OCI-LY3 (cell line): ENCODE measurements around the gene APIP.

ENCODE experiments used
- H2AFZ ChIP-seq: fragments of 200-600, 300-600 bp; shearing (Covaris generic); 2 replicates; pipeline ENCODE4 v1.6.0; 2014; ENCODE audit warnings: antibody characterized with exemption, low read depth, low read length
- H3K27ac ChIP-seq: fragments of 200-600, 300-600 bp; sonication (generic); 2 replicates; pipeline ENCODE4 v1.5.1; 2014; ENCODE audit warnings: mild to moderate bottlenecking, low read length, moderate library complexity, mixed read lengths
- H3K27me3 ChIP-seq: fragments of 200-600, 300-600 bp; sonication (generic); 2 replicates; pipeline ENCODE4 v1.6.1; 2014; ENCODE audit warnings: low read depth, low read length, mixed read lengths
- H3K36me3 ChIP-seq: fragments of 200-600, 300-600 bp; sonication (generic); replicated peaks from 2 replicates; pipeline ENCODE3; 2014; ENCODE audit warnings: low read depth, low read length, mixed read lengths
- H3K4me1 ChIP-seq: fragments of 300-600, 200-600 bp; sonication (generic); 2 replicates; pipeline ENCODE4 v1.6.1; 2014; ENCODE audit warnings: low read length, mixed read lengths
- H3K4me2 ChIP-seq: fragments of 200-600, 300-600 bp; sonication (generic); 2 replicates; pipeline ENCODE4 v1.6.1; 2014; ENCODE audit warnings: low read length, mixed read lengths
- H3K4me3 ChIP-seq: fragments of 300-600, 200-600 bp; sonication (generic); 2 replicates; pipeline ENCODE4 v1.5.1; 2014; ENCODE audit warnings: antibody characterized with exemption, mild to moderate bottlenecking, low read length, moderate library complexity
- H3K79me2 ChIP-seq: fragments of 300-600, 200-600 bp; shearing (Covaris generic); 2 replicates; pipeline ENCODE4 v1.6.1; 2014; ENCODE audit warnings: mild to moderate bottlenecking, low read length, mixed read lengths
- H3K9ac ChIP-seq: fragments of 300-600, 200-600 bp; shearing (Covaris generic); 2 replicates; pipeline ENCODE4 v1.6.0; 2014; ENCODE audit warnings: mild to moderate bottlenecking, low read length, moderate library complexity
- H3K9me3 ChIP-seq: fragments of 200-600, 300-600 bp; shearing (Covaris generic); 2 replicates; pipeline ENCODE4 v1.6.1; 2014; ENCODE audit warnings: low read length, mixed read lengths; ENCODE audit not compliant: insufficient read depth
- H4K20me1 ChIP-seq: fragments of 200-600, 300-600 bp; sonication (generic); 2 replicates; pipeline ENCODE4 v1.6.1; 2016; ENCODE audit warnings: low read length, mixed read lengths; ENCODE audit not compliant: insufficient read depth
- EZH2phosphoT487 ChIP-seq: fragments of 200-600 bp; shearing (Covaris generic); IDR thresholded peaks from 2 replicates; pipeline ENCODE4 v1.6.1; 2018; ENCODE audit warnings: antibody characterized with exemption, mixed run types, low read depth
- TF ChIP-seq, protein P1 (sequence below): fragments of 200-600, 300-600 bp; sonication (generic); IDR thresholded peaks from 2 replicates; pipeline ENCODE4 v1.5.1; 2014; ENCODE audit warnings: antibody characterized with exemption, low read length, low read depth

APIP gene

DNA sequence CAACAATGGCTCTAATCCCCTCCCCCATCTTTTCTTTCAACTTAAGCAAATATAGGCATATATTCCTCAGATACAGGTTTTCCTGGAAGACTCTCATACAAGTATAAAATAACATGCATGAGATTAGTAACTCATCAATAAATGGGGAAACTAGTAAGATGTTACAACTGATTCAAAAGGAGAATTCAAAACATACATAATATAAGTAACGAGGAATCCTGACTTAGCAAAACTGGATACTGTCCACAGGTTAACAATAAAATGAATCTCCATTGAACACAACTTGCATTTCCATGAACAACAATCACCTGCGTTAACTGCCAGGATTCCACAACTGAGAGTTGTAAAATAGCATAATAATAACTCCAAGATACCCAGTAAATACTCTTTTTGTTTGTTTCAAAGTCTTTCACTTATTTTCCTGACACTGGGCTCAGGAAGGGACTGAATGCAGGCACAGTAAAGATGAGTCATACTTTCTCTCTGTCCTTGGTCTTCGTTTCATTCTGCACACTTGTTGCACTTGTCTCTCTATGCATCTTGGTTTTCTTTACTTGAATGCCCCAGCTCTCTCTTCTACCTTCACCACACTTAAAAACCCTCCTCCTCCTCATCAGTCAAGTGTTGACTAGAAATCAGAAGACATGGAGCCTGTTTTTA is 8.1 kb downstream of the APIP start:
- Histone ChIP-seq H3K36me3 (peaks cover 4% of the 10 kb centered on the region), H4K20me1 (no peaks in the 10 kb centered on the region), H3K79me2 (0 out of 2 replicates have a peak, but pooled peaks cover 3% of the 10 kb centered on the region), H3K9me3 (no peaks in the 10 kb centered on the region), H3K27ac (no peak overlapping the region), H3K4me2 (no peak overlapping the region), H3K9ac (no peak overlapping the region), H3K27me3 (no peaks in the 10 kb centered on the region), H3K4me3 (no peak overlapping the region), H2AFZ (no peak overlapping the region), H3K4me1 (peaks cover 7% of the 10 kb centered on the region)
- TF ChIP-seq, protein P1, sequence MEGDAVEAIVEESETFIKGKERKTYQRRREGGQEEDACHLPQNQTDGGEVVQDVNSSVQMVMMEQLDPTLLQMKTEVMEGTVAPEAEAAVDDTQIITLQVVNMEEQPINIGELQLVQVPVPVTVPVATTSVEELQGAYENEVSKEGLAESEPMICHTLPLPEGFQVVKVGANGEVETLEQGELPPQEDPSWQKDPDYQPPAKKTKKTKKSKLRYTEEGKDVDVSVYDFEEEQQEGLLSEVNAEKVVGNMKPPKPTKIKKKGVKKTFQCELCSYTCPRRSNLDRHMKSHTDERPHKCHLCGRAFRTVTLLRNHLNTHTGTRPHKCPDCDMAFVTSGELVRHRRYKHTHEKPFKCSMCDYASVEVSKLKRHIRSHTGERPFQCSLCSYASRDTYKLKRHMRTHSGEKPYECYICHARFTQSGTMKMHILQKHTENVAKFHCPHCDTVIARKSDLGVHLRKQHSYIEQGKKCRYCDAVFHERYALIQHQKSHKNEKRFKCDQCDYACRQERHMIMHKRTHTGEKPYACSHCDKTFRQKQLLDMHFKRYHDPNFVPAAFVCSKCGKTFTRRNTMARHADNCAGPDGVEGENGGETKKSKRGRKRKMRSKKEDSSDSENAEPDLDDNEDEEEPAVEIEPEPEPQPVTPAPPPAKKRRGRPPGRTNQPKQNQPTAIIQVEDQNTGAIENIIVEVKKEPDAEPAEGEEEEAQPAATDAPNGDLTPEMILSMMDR = no peak
- TF ChIP-seq EZH2phosphoT487 = no peak

DNA sequence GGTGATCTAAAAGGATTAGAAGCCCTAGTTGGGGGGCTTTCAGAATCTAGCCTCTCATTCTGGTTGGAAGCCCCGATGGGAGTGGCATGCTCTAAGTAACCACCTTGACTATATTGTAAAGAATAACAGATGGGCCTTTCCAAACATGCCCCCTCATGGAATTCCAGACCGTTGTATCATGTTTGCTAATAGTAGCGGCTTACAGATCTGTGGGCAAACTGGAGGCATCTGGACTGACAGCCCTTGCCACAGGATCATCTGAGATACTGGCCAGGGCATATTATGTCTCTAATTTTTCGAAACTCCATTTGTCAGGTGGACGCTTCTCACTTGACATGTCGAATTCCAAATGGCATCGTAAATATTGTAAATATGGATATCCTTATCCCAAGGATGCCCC is 10.5 kb downstream of the APIP start:
- Histone ChIP-seq H3K4me3 (no peak overlapping the region), H3K27me3 (no peaks in the 10 kb centered on the region), H3K4me1 (peaks cover 1% of the 10 kb centered on the region), H3K79me2 (0 out of 2 replicates have a peak, but pooled peaks cover 3% of the 10 kb centered on the region), H3K36me3 (peaks cover 4% of the 10 kb centered on the region), H2AFZ (no peak overlapping the region), H3K4me2 (no peak overlapping the region), H3K27ac (no peak overlapping the region), H4K20me1 (no peaks in the 10 kb centered on the region), H3K9me3 (no peaks in the 10 kb centered on the region), H3K9ac (no peak overlapping the region)
- TF ChIP-seq, protein P1 = no peak

DNA sequence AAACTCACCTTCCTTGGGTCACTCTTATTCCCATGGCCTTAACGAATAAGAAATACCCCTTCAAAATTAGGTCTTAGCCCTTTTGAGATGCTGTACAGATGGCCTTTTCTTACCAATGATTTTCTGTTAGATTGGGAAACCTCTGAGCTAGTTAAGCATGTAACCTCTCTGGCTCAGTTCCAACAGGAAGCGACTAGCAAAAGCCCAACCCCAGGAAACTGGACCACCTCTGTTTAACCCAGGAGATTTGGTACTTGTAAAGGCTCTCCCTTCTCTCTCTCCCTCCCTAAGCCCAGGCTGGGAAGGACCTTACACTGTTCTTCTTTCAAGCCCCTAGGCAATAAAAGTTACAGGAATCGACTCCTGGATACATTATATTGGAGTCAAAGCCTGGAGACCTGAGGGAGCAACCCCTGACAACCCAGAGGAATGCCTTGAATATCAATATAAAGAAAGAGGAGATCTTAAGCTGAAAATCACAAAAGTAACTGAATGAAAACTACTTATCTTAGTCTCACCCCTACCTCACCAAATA is 11.7 kb downstream of the APIP start:
- Histone ChIP-seq H3K4me3 (no peak overlapping the region), H2AFZ (no peak overlapping the region), H3K4me2 (no peak overlapping the region), H3K4me1 (peaks cover 9% of the 10 kb centered on the region), H3K27ac (no peak overlapping the region), H3K36me3 (peaks cover 4% of the 10 kb centered on the region), H4K20me1 (no peaks in the 10 kb centered on the region), H3K9ac (no peak overlapping the region), H3K27me3 (no peaks in the 10 kb centered on the region), H3K79me2 (0 out of 2 replicates have a peak, but pooled peaks cover 3% of the 10 kb centered on the region), H3K9me3 (no peaks in the 10 kb centered on the region)
- TF ChIP-seq, protein P1 = no peak
- TF ChIP-seq EZH2phosphoT487 = no peak

DNA sequence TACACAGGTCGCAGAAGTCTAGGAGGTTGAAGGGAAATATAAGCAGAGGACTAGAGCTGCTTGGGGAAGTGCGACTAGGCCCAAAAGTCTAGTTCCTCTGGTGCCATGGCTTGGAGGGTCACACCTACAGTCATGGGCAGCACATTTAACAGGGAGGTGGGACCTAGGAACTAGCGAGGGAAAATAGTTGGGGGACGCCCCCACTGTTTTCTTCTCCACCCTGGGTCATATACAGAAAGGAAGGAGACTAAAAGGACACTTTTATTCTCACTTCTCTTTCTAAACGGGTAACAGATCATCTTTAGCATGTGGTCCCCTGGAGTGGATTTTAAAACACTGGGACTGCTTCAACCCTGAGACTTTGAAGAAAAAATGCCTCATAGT is 16.6 kb downstream of the APIP start:
- Histone ChIP-seq H3K9ac (peak overlapping the region; percentile 39; the same call in 1 of the 2 replicates), H3K4me2 (peak overlapping the region; percentile 70), H4K20me1 (no peaks in the 10 kb centered on the region), H3K4me1 (peaks cover 13% of the 10 kb centered on the region), H3K9me3 (no peaks in the 10 kb centered on the region), H3K36me3 (no peaks in the 10 kb centered on the region), H3K4me3 (peak overlapping the region; percentile 19), H3K79me2 (no peaks in the 10 kb centered on the region), H3K27ac (peak overlapping the region; percentile 54), H2AFZ (no peak overlapping the region), H3K27me3 (no peaks in the 10 kb centered on the region)
- no peak for TF ChIP-seq EZH2phosphoT487
- TF ChIP-seq, protein P1 = no peak
